B cell (primary cell): ENCODE measurements around the gene ADGRA1. TPM values are rescaled to one million over a fixed set of nuclear protein-coding genes. Genes with fewer than 3 reads are reported as not detected.
A peak's percentile ranks its signal among the peaks of the same experiment; 100 is the strongest.

Experiments
- ATAC-seq: fragments of 200-7000 bp; cut with Tn5 transposase; one replicate; pipeline ENCODE4 v1.10.0; 2021; ENCODE audit warnings: low read depth, mild to moderate bottlenecking, moderate number of reproducible peaks, moderate library complexity
- CTCF ChIA-PET: fragments of 350-600 bp; sonication (Branson Sonifier 250); formaldehyde crosslinking; loops from one replicate; lab custom pipeline; 2021; ENCODE audit warnings: antibody characterized with exemption, inconsistent platforms; lab: Charles Lee
- POLR2A ChIA-PET: fragments of 350-600 bp; sonication (Branson Sonifier 250); formaldehyde crosslinking; loops from one replicate; lab custom pipeline; 2021; ENCODE audit warnings: antibody characterized with exemption; lab: Charles Lee
- DNase-seq: peaks from one replicate; pipeline ENCODE4 v3.0.0; 2013
- H2AFZ ChIP-seq: 2 replicates; pipeline ENCODE4 v1.6.1; 2012; ENCODE audit warnings: mild to moderate bottlenecking, low read depth, low read length; ENCODE audit not compliant: insufficient read depth, poor library complexity, severe bottlenecking
- H3K27ac ChIP-seq, 2 donors: 1 replicate in 1 of 2; 2 replicates in 1 of 2; pipeline ENCODE4 v1.5.1; 2012 to 2013; ENCODE audit warnings: low read length in 2 of 2, mild to moderate bottlenecking in 2 of 2, moderate library complexity in 1 of 2
- H3K27me3 ChIP-seq, 4 experiments: fragments of 200-600 bp in 1 of 4; sonication (generic) in 1 of 4; replicated peaks in 1 of 4; 1 replicate in 2 of 4; 2 replicates in 2 of 4; pipeline versions ENCODE4 v1.6.1 to v1.7.0; 2013 to 2016; ENCODE audit warnings: low read length in 3 of 4, mild to moderate bottlenecking in 2 of 4, mixed read lengths in 1 of 4, moderate library complexity in 1 of 4; ENCODE audit not compliant: insufficient read depth in 4 of 4, control insufficient read depth in 3 of 4; ENCODE audit errors: control extremely low read depth in 1 of 4
- H3K36me3 ChIP-seq, 2 experiments: replicated peaks in 1 of 2; 1 replicate in 1 of 2; 2 replicates in 1 of 2; pipeline versions ENCODE4 v1.6.1 to v1.7.1; 2013; ENCODE audit warnings: low read length in 1 of 2; ENCODE audit not compliant: insufficient read depth in 2 of 2, control insufficient read depth in 1 of 2; ENCODE audit errors: control extremely low read depth in 1 of 2, extremely low read depth in 1 of 2
- H3K4me1 ChIP-seq, 2 donors: fragments of 200-600 bp in 1 of 2; sonication (generic) in 1 of 2; 1 replicate in 1 of 2; 2 replicates in 1 of 2; pipeline versions ENCODE4 v1.5.1 to v1.6.1; 2013 to 2017; ENCODE audit warnings: low read length in 2 of 2; ENCODE audit not compliant: control insufficient read depth in 2 of 2, insufficient read depth in 2 of 2
- H3K4me2 ChIP-seq: replicated peaks from 2 replicates; pipeline ENCODE3; 2012; ENCODE audit warnings: mild to moderate bottlenecking, low read depth, low read length; ENCODE audit not compliant: poor library complexity, severe bottlenecking
- H3K4me3 ChIP-seq, 5 experiments: fragments of 200-600 bp in 1 of 5; sonication (generic) in 1 of 5; 1 replicate in 3 of 5; 2 replicates in 2 of 5; pipeline versions ENCODE4 v1.5.1 to v1.7.0; 2011 to 2016; ENCODE audit warnings: low read length in 4 of 5, mild to moderate bottlenecking in 4 of 5, low read depth in 2 of 5, control low read depth in 1 of 5, moderate library complexity in 1 of 5; ENCODE audit not compliant: insufficient read depth in 1 of 5; ENCODE audit errors: control extremely low read depth in 1 of 5, extremely low read depth in 1 of 5
- H3K79me2 ChIP-seq: fragments of 200-600 bp; sonication (generic); one replicate; pipeline ENCODE4 v1.6.0; 2016; ENCODE audit warnings: low read length; ENCODE audit not compliant: control insufficient read depth, insufficient read depth
- H3K9ac ChIP-seq: fragments of 200-600 bp; sonication (generic); 2 replicates; pipeline ENCODE4 v1.6.1; 2017; ENCODE audit warnings: mild to moderate bottlenecking, low read length, moderate library complexity
- H3K9me3 ChIP-seq, 3 donors: one replicate each; pipeline versions ENCODE4 v1.6.1 to v1.7.1; 2013; ENCODE audit warnings: low read length in 2 of 3; ENCODE audit not compliant: control insufficient read depth in 2 of 3, insufficient read depth in 1 of 3; ENCODE audit errors: control extremely low read depth in 1 of 3
- H4K20me1 ChIP-seq: 2 replicates; pipeline ENCODE4 v1.6.0; 2012; ENCODE audit warnings: mild to moderate bottlenecking, low read length; ENCODE audit not compliant: insufficient read depth, control insufficient read depth, poor library complexity, severe bottlenecking
- H3K27ac Mint-ChIP-seq: one replicate; pipeline ENCODE4 v1.8.0; 2021; ENCODE audit warnings: mixed read lengths
- H3K27me3 Mint-ChIP-seq: one replicate; pipeline ENCODE4 v1.8.0; 2021; ENCODE audit warnings: mixed read lengths
- H3K4me1 Mint-ChIP-seq: one replicate; pipeline ENCODE4 v1.8.0; 2021; ENCODE audit warnings: mixed read lengths
- H3K4me3 Mint-ChIP-seq: one replicate; pipeline ENCODE4 v1.8.0; 2021; ENCODE audit warnings: mixed read lengths
- H3K9me3 Mint-ChIP-seq: one replicate; pipeline ENCODE4 v1.8.0; 2022; ENCODE audit warnings: mixed read lengths; ENCODE audit not compliant: insufficient read depth
- EZH2 ChIP-seq: IDR thresholded peaks from 2 replicates; pipeline ENCODE4 v1.6.1; 2012; ENCODE audit warnings: borderline replicate concordance, low read depth, mild to moderate bottlenecking, moderate library complexity, low read length; ENCODE audit not compliant: insufficient read depth, poor library complexity, severe bottlenecking
- WGBS: methylation state at CpG from one replicate; pipeline ENCODE4 v1.1.5; 2013; ENCODE audit warnings: missing lambda C conversion rate; ENCODE audit not compliant: insufficient coverage; 5-methylcytosine and 5-hydroxymethylcytosine counted together
- intact Hi-C: fragments of 100-400 bp; cut with micrococcal nuclease; formaldehyde crosslinking; loops from one replicate; pipeline ENCODE4 v1.10.0; 2022
- polyA plus RNA-seq: library from polyadenylated mRNA; depleted of rRNA; stranded (reverse); fragments of >200 nt; gene quantifications from 2 replicates; pipeline ENCODE4 v1.2.3, GENCODE V29; 2012
- total RNA-seq, 2 donors: library from RNA; stranded (reverse); fragments of 120-200 nt in 1 of 2; gene quantifications; 1 replicate in 1 of 2; 2 replicates in 1 of 2; pipeline versions ENCODE4 v1.2.3 to v1.2.4, GENCODE V29; 2013 to 2022
- TF ChIP-seq, protein P1 (sequence below): fragments of 200-600 bp; IDR thresholded peaks from one replicate; pipeline ENCODE4 v1.8.0; 2022; ENCODE audit warnings: antibody characterized with exemption, mild to moderate bottlenecking

Gene ADGRA1
- total and polyA plus RNA-seq, 2 donors (not counting 1 experiment from before 2014, with no cell fraction given) = not detected

DNA sequence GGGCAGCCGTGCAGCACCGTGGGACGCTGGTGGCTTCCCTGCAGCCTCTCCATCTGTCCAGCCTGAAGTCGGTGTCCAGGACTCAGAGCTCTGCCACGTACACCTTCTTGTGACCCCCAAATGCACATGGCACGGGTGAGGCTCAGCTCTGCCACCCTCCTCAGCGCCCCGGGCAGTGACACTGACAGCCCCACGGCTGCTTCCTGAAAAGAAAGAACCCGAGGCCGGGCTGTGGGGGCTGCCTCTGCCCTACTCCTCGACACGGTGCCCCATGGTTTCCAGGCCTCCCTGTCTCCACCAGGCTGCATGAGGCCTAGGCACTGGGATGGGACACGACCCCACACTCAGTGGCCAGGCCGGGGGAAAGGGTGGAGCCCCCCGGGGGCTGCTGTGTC lies 13.7 kb downstream of the ADGRA1 start:
- peak overlapping the region; percentile 30 for H3K4me2 ChIP-seq
- ChIA-PET POLR2A (no interaction called here), CTCF (no interaction called here)
- no peaks in the 10 kb centered on the region for H4K20me1 ChIP-seq
- ATAC-seq = no peak
- H3K27ac Mint-ChIP-seq = no peak overlapping the region
- H3K79me2 ChIP-seq = no peaks in the 10 kb centered on the region
- no peaks in the 10 kb centered on the region for H3K36me3 ChIP-seq
- H3K9ac ChIP-seq = no peak overlapping the region
- peaks cover 0 to 9% (median 0%) of the 10 kb centered on the region in 4 experiments for H3K27me3 ChIP-seq
- H3K4me3 ChIP-seq = no peak overlapping the region
- DNase-seq = no peak
- TF ChIP-seq EZH2 = no peak
- TF ChIP-seq, protein P1, sequence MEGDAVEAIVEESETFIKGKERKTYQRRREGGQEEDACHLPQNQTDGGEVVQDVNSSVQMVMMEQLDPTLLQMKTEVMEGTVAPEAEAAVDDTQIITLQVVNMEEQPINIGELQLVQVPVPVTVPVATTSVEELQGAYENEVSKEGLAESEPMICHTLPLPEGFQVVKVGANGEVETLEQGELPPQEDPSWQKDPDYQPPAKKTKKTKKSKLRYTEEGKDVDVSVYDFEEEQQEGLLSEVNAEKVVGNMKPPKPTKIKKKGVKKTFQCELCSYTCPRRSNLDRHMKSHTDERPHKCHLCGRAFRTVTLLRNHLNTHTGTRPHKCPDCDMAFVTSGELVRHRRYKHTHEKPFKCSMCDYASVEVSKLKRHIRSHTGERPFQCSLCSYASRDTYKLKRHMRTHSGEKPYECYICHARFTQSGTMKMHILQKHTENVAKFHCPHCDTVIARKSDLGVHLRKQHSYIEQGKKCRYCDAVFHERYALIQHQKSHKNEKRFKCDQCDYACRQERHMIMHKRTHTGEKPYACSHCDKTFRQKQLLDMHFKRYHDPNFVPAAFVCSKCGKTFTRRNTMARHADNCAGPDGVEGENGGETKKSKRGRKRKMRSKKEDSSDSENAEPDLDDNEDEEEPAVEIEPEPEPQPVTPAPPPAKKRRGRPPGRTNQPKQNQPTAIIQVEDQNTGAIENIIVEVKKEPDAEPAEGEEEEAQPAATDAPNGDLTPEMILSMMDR = no peak
- WGBS = 21% methylated on average over 16 of the region's 16 CpGs
- no peak overlapping the region for H2AFZ ChIP-seq
- H3K4me1 ChIP-seq = no peaks in the 10 kb centered on the region
- peaks cover 8% of the 10 kb centered on the region for H3K27me3 Mint-ChIP-seq
- no peak overlapping the region for H3K27ac ChIP-seq
- intact Hi-C loops = no loop called here
- peaks cover 0 to 12% (median 0%) of the 10 kb centered on the region in 3 donors for H3K9me3 ChIP-seq
- no peaks in the 10 kb centered on the region for H3K9me3 Mint-ChIP-seq
- no peak overlapping the region for H3K4me3 Mint-ChIP-seq
- peaks cover 4% of the 10 kb centered on the region for H3K4me1 Mint-ChIP-seq

GRCh38 chr10:133102415-133103095 lies 14.8 kb downstream of the ADGRA1 start:
- Mint-ChIP-seq H3K27ac (no peak overlapping the region), H3K9me3 (peaks cover 5% of the 10 kb centered on the region), H3K27me3 (peaks cover 8% of the 10 kb centered on the region), H3K4me1 (peaks cover 4% of the 10 kb centered on the region), H3K4me3 (no peak overlapping the region)
- no peak overlapping the region for H3K4me2 ChIP-seq
- peaks cover 0 to 9% (median 0%) of the 10 kb centered on the region in 4 experiments for H3K27me3 ChIP-seq
- H3K79me2 ChIP-seq = no peaks in the 10 kb centered on the region
- WGBS = 91% methylated on average over 21 of the region's 29 CpGs
- no peak overlapping the region for H3K27ac ChIP-seq
- no peaks in the 10 kb centered on the region for H3K4me1 ChIP-seq
- no peak overlapping the region for H3K4me3 ChIP-seq
- intact Hi-C loops = no loop called here
- H3K9ac ChIP-seq = no peak overlapping the region
- H3K36me3 ChIP-seq = no peaks in the 10 kb centered on the region
- TF ChIP-seq EZH2 = no peak
- TF ChIP-seq, protein P1 = no peak
- no peak for ATAC-seq
- no peaks in the 10 kb centered on the region for H4K20me1 ChIP-seq
- peaks cover 4 to 22% (median 7%) of the 10 kb centered on the region in 3 donors for H3K9me3 ChIP-seq
- ChIA-PET CTCF (no interaction called here), POLR2A (no interaction called here)
- DNase-seq = no peak
- no peak overlapping the region for H2AFZ ChIP-seq
